Skeletal muscle tissue (tissue), 4 donors: Measurements from ENCODE around the gene C10orf71. TPM values are rescaled to one million over a fixed set of nuclear protein-coding genes. Genes with fewer than 3 reads are reported as not detected.

ENCODE experiments used
- H3K27ac ChIP-seq: one replicate; pipeline ENCODE4 v1.7.0; 2013; ENCODE audit warnings: mild to moderate bottlenecking, low read depth, low read length, inconsistent platforms
- H3K27me3 ChIP-seq, 3 donors: one replicate each; pipeline ENCODE4 v1.7.0; 2013; ENCODE audit warnings: low read length in 3 of 3; ENCODE audit not compliant: control insufficient read depth in 3 of 3, insufficient read depth in 3 of 3
- H3K36me3 ChIP-seq, 3 donors: one replicate each; pipeline ENCODE4 v1.7.0; 2013; ENCODE audit warnings: low read length in 3 of 3; ENCODE audit not compliant: control insufficient read depth in 3 of 3, insufficient read depth in 3 of 3
- H3K4me1 ChIP-seq, 3 donors: one replicate each; pipeline ENCODE4 v1.7.0; 2013; ENCODE audit warnings: low read length in 3 of 3, mild to moderate bottlenecking in 3 of 3; ENCODE audit not compliant: control insufficient read depth in 3 of 3, insufficient read depth in 3 of 3
- H3K4me3 ChIP-seq, 3 donors: one replicate each; pipeline ENCODE4 v1.7.0; 2013; ENCODE audit warnings: low read length in 3 of 3
- H3K9ac ChIP-seq, 3 donors: one replicate each; pipeline ENCODE4 v1.7.0; 2013; ENCODE audit warnings: low read length in 3 of 3, mild to moderate bottlenecking in 3 of 3, moderate library complexity in 2 of 3, low read depth in 1 of 3
- H3K9me3 ChIP-seq, 3 donors: one replicate each; pipeline ENCODE4 v1.7.0; 2013; ENCODE audit warnings: low read length in 3 of 3; ENCODE audit not compliant: control insufficient read depth in 3 of 3
- total RNA-seq: library from RNA; depleted of rRNA; stranded (reverse); fragments of >200 nt; gene quantifications from one replicate; pipeline ENCODE4 v1.2.3, GENCODE V29; 2014
- donor health status: Osteomylitis.

The C10orf71 gene, protein sequence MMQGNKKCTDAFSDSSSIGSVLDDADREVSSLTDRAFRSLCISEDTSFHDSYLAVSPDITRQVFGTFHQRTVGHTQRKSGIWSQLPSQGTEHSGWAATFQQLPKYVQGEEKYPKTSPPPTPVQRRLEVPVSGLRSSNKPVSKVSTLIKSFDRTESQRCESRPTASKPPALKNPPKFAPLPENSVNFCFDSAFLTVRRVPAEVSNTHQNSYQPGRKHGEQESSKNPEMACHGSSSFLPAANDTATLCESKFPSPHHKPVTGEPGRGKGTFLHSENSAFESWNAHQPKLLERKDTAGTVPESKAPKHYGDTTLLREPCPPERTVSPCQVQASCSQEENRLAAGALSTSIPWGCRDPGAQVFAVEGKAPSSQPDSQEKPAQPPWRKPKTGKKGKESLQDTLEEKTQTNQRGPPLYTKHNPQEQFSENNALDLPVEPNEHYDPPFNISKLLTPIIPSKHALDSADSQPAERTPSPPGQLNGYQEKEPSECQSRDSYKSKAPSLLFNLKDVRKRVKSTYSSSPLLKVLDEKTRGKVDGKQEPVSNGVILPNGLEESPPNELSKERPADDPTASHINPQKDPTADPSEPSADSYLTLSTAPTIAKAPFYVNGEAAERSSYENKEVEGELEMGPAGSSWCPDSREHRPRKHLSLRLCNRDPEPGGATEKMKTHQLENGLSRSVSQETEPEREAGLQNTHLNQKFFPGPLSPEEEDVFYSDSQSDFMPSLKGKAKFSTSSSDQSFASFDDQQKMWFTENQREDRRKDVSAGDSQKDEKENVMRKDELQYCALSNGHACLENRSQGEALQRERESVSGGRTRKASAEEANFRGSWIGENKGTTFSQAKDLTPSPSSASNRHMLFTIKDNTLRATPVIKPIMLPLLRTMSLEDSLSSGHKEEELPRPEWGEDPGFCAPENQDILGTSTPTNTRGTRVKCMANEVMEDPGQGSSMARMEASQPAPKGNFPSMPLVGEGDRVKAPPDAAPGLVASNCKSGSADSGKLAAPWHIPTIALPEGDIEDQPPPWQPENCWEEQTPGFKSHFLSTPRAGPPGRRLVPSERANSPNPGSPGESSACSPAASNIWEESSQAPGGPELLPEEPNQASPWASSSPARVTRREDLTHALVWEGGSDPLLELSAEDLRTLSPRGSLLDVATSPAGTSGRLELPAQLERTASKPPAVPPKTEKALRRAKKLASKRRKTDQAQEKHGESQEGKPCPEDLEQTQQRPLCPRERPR (N-terminal part only)
- total RNA-seq: 4.7 TPM

DNA sequence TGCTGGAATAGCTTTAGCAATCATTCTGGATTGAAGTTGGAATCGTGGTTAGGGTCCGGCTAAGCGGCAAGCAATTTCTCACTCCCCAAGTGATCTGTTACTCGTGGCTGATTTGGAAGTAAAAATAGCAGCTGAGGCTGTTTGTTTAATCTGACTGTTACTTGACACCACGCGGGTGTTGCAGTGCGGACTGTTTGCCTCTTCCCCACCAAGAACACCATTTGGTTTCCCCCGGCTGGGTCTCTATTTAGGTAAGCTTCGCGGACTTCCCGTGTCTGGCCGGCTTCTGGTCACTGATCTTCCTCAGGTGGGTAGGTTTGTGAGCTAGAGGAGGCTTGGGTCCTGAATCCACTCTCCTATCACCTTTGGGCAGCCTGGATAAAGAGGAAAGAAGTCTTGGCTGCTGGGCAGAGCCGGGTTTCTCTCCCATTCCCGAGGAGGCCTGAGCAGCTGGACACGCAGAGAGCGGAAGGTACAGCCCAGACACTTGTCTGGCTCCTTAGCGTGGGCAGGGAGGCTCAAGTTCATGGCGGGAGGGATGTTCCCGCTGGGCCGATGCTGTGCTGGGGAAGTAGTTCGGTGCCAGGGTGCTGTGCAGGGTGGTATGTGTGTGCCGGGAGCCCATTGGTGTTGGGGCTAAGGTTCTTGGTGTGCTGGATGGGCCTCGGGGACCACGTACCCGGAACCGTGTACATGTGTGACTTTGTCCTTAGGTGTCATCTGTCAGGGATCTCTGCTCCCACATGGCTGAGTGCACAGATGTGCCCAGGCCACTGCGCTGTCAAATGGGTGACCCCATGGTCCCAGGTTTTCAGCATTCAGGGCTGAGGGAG, at the start of gene C10orf71:
Gene C10orf71 (plus strand): TSS at position 188 of the 833 bp plus-strand sequence. CDS start 23,376 bp downstream, outside the sequence.
- Histone ChIP-seq H3K4me3 (peak within 1 kb of the TSS; percentile 90 to 97 (median 95)), H3K9ac (peak within 1 kb of the TSS; percentile 95 to 99 (median 98)), H3K27ac (peak within 1 kb of the TSS; percentile 99), H3K36me3 (peaks cover 11 to 42% (median 16%) of the 10 kb centered on the region in 3 donors), H3K4me1 (peaks cover 72 to 84% (median 74%) of the 10 kb centered on the region in 3 donors), H3K9me3 (no peaks in the 10 kb centered on the region), H3K27me3 (no peaks in the 10 kb centered on the region)

DNA sequence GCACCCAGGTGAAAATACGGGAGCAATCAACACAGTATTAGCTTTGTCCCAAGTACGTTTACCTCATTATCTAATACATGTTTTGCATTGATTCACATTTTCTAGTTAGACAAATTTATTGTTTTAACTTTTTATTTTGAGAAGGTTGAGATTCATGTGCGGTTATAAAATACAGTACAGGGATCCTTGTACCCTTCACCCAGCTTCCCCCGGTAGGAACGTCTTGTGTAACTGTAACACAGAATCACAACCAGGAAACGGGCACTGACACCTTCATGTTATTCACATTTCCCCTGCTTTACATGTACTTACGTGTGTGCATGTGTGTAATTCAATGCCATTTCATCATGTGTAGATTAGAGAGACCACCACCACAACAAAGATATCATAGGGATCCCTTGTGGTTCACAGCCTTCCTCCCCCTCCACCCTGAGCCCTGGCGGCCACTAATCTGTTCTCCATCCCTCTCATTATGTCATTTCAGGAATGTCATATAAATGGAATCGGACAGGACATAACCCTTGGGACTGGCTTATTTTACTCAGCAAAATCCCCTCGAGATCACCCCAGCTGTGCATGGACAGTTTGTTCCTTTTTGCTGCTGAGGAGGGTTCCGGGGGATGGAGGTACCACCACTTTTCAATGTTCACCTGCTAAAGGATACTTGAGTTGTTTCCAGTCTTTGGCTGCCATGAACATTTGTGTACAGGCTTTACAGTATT, 46.5 kb upstream of the C10orf71 start:
- no peak overlapping the region for H3K4me3 ChIP-seq
- no peak overlapping the region for H3K27ac ChIP-seq
- no peak overlapping the region for H3K9ac ChIP-seq
- H3K9me3 ChIP-seq: no peaks in the 10 kb centered on the region
- H3K36me3 ChIP-seq: no peaks in the 10 kb centered on the region
- H3K4me1 ChIP-seq: peaks cover 7 to 10% (median 8%) of the 10 kb centered on the region in 3 donors
- H3K27me3 ChIP-seq: no peaks in the 10 kb centered on the region

DNA sequence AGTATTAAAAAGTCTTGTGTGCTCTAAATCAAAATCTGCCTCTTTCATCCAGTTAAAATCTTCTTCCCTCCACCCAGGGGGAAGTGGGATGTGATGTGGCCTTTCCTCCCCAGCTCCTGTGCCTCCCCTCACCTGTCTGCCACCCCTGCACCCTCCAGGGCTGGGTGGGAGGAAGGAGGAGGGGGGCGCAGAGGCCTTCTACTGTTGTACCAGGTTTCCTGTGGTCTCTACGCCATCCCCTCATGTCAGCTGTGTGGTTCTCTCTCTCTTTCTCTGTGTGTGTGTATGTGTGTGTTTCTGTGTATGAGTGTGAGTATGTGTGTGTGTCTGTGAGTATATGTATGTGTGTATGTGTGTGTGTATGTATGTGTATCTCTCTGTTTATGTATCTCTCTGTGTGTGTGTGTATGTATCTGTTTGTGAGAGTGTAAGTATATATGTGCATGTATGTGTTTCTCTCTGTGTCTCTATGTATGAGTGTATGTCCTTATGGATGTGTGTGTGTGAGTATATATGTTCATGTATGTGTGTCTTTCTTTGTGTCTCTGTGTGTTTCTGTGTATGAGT, 45.5 kb upstream of the C10orf71 start:
- H3K27ac ChIP-seq: no peak overlapping the region

DNA sequence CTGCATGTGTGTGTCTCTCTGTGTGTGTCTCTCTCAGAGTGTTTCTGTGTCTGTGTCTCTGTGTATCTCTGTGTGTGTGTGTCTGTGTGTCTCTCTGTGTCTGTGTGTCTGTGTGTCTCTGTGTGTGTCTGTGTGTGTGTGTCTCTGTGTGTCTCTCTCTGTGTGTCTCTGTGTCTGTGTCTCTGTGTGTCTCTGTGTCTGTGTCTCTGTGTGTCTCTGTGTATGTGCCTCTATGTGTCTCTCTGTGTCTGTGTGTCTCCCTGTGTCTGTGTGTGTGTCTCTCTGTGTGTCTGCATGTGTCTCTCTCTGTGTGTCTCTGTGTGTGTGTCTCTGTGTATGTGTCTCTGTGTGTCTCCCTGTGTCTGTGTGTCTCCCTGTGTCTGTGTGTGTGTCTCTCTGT, 44.8 kb upstream of the C10orf71 start:
- Histone ChIP-seq H3K4me1 (peaks cover 7 to 10% (median 8%) of the 10 kb centered on the region in 3 donors), H3K4me3 (no peak overlapping the region), H3K27me3 (no peaks in the 10 kb centered on the region), H3K27ac (no peak overlapping the region), H3K36me3 (no peaks in the 10 kb centered on the region), H3K9me3 (no peaks in the 10 kb centered on the region), H3K9ac (no peak overlapping the region)

More for the DNA sequence above, 45.5 kb upstream of the C10orf71 start:
- Histone ChIP-seq H3K4me1 (peaks cover 7 to 10% (median 8%) of the 10 kb centered on the region in 3 donors), H3K9ac (no peak overlapping the region), H3K4me3 (no peak overlapping the region), H3K36me3 (no peaks in the 10 kb centered on the region), H3K27me3 (no peaks in the 10 kb centered on the region), H3K9me3 (no peaks in the 10 kb centered on the region)

DNA sequence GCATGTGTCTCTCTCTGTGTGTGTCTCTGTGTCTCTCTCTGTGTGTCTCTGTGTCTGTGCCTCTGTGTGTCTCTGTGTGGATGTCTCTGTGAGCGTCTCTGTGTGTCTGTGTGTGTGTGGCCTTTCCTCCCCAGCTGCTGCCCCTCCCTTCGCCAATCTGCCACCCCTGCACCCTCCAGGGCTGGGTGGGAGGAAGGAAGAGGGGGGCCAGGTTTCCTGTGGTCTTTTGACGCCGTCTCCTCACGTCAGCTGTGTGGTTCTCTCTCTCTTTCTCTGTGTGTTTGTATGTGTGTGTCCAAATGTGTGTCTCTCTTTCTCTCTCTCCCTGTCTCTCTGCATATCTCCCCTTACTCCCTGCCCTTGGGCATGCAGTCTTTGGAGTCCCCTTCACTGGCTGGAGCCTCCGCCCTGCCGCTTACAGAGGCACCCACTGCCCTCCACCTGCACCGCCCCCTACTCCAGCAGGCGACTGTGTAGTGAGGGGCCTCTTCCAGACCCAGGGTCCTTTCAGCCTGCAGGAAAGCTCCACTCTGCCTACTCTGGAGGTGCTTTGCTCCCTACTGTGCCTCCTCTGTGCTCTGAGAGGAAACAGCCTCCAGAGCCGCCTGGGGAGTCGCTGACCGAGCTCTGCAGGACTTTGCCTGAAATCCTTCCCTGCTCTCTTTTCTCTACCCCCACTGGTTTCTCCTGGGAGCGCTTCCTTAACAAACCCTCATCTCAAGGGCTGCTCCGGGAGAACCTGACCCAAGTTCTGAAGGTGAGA, 44.2 kb upstream of the C10orf71 start:
- peak overlapping the region in 1 of 3 donors; percentile 33 for H3K9ac ChIP-seq
- H3K27ac ChIP-seq: no peak overlapping the region
- no peaks in the 10 kb centered on the region for H3K27me3 ChIP-seq
- no peak overlapping the region for H3K4me3 ChIP-seq
- H3K9me3 ChIP-seq: no peaks in the 10 kb centered on the region
- no peaks in the 10 kb centered on the region for H3K36me3 ChIP-seq
- H3K4me1 ChIP-seq: peaks cover 7 to 10% (median 8%) of the 10 kb centered on the region in 3 donors

DNA sequence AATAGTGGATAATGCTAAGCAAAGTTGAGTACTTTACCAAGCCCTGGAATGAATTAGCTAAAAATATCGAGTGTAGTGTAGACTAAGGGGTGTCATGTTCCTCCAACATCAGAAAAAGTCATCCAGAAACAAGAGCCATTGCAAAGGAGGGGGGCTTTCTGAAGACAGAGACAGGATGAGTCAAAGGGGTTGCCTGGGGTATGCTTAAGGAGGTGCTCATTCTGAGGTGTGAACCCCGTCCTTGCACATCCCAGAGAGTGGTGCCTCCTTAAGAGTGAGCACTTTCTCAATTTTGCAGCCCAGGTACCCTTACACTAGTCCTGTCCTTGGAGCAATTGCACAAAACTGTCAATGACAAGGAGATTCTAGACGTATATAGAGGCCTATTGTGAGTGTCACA, 43.1 kb upstream of the C10orf71 start:
- Histone ChIP-seq H3K27ac (no peak overlapping the region), H3K27me3 (no peaks in the 10 kb centered on the region), H3K36me3 (no peaks in the 10 kb centered on the region), H3K9me3 (no peaks in the 10 kb centered on the region), H3K4me3 (no peak overlapping the region), H3K4me1 (peaks cover 7 to 10% (median 8%) of the 10 kb centered on the region in 3 donors), H3K9ac (no peak overlapping the region)

DNA sequence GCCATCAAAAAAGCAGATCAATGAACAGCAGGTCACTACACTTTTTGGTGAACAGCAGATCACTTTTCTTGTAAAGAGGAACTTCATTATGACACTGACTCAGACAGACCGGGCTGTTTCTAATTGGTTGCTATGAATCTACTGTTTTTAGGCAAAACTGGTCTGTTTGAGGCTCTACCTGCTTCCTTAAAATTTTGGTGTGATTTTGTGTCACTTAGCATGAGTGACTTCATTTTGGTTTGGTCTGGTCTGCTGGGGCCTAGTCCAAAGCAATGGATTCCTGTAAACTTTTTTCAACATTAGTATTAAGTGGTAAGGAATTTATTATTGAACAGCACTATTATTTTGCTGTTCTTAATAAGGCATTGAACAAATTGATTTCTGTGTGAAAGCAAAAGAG, 41.8 kb upstream of the C10orf71 start:
- Histone ChIP-seq H3K36me3 (no peaks in the 10 kb centered on the region), H3K9me3 (no peaks in the 10 kb centered on the region), H3K27ac (no peak overlapping the region), H3K4me3 (no peak overlapping the region), H3K9ac (no peak overlapping the region), H3K27me3 (no peaks in the 10 kb centered on the region), H3K4me1 (peaks cover 7 to 10% (median 8%) of the 10 kb centered on the region in 3 donors)
